Uterus (tissue), 4 donors: ENCODE results near the gene PML. TPM values are rescaled to one million over a fixed set of nuclear protein-coding genes. Genes with fewer than 3 reads are reported as not detected.

Experiments
- DNase-seq, 2 donors: peaks; one replicate each; pipeline ENCODE4 v3.0.0-alpha.2; 2019 to 2020
- H3K27ac ChIP-seq, 2 donors: fragments of 200-600 bp; sonication (generic); 1 replicate in 1 of 2; 2 replicates in 1 of 2; pipeline ENCODE4 v1.5.1; 2016 to 2018
- H3K27me3 ChIP-seq, 2 donors: fragments of 200-600 bp; sonication (generic); one replicate each; pipeline ENCODE4 v1.5.1; 2018 to 2019; ENCODE audit warnings: control low read depth in 1 of 2
- H3K36me3 ChIP-seq, 2 donors: fragments of 200-600 bp; sonication (generic); one replicate each; pipeline ENCODE4 v1.5.1; 2019; ENCODE audit warnings: control low read depth in 1 of 2
- H3K4me1 ChIP-seq, 2 donors: fragments of 200-600 bp; sonication (generic); one replicate each; pipeline ENCODE4 v1.5.1; 2018 to 2019; ENCODE audit warnings: control low read depth in 1 of 2
- H3K4me3 ChIP-seq, 2 donors: fragments of 200-600 bp; sonication (generic); 1 replicate in 1 of 2; 2 replicates in 1 of 2; pipeline ENCODE4 v1.5.1; 2018 to 2019; ENCODE audit warnings: mild to moderate bottlenecking in 1 of 2
- H3K9me3 ChIP-seq, 2 donors: fragments of 200-600 bp; sonication (generic); one replicate each; pipeline ENCODE4 v1.5.1; 2019; ENCODE audit warnings: control low read depth in 1 of 2
- POLR2A ChIP-seq, 2 donors: fragments of 450-650 bp; IDR thresholded peaks; one replicate each; pipeline ENCODE4 v1.6.1; 2016; ENCODE audit warnings: antibody characterized with exemption in 2 of 2, mild to moderate bottlenecking in 1 of 2, moderate library complexity in 1 of 2
- intact Hi-C: fragments of 100-400 bp; cut with DNase I; formaldehyde crosslinking; loops from one replicate; pipeline ENCODE4 v1.15.1; 2023; ENCODE audit warnings: low total_unique reads
- total RNA-seq, 4 donors: library from RNA; depleted of rRNA in 3 of 4; stranded (reverse); fragments of >200 nt in 3 of 4; gene quantifications; one replicate each; pipeline versions ENCODE4 v1.1.0 to v1.2.4, GENCODE V29; 2014 to 2023
- TF ChIP-seq, protein P1 (sequence below), 4 experiments: fragments of 200-600 bp in 2 of 4; fragments of 450-650 bp in 2 of 4; sonication (generic) in 2 of 4; IDR thresholded peaks; one replicate each; pipeline ENCODE4 v1.5.1; 2016 to 2019; ENCODE audit warnings: antibody characterized with exemption in 4 of 4, mild to moderate bottlenecking in 2 of 4, moderate library complexity in 1 of 4
- donor health status: DM: yes; HTN: yes; CAD: no.

The PML gene
- total RNA-seq, 4 donors from 2014 or later: 39.0 to 118 (median 78.3) TPM

DNA sequence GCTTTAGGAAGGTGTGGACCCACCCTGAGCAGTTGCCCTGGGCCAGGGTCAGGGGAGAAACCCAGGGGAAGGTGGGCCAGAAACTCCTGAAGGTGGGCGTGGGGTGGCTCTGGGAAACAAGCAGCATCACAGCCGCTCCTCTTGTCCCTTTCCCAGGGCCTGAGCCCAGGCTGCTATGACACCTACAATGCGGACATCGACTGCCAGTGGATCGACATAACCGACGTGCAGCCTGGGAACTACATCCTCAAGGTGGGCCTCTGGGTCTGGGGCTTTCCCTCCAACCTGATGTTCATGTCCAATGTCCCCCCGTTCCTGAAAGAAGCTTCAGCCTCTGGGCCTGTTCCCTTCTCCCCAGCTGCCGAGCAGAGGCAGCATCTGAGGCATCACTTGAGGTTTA is 46.9 kb upstream of the PML start:
- DNase-seq: no peak
- H3K27me3 ChIP-seq: no peaks in the 10 kb centered on the region
- H3K27ac ChIP-seq: no peak overlapping the region
- intact Hi-C loops: no loop called here
- no peak for TF ChIP-seq POLR2A (IDR thresholded peaks at IDR 0.05)
- TF ChIP-seq, protein P1, sequence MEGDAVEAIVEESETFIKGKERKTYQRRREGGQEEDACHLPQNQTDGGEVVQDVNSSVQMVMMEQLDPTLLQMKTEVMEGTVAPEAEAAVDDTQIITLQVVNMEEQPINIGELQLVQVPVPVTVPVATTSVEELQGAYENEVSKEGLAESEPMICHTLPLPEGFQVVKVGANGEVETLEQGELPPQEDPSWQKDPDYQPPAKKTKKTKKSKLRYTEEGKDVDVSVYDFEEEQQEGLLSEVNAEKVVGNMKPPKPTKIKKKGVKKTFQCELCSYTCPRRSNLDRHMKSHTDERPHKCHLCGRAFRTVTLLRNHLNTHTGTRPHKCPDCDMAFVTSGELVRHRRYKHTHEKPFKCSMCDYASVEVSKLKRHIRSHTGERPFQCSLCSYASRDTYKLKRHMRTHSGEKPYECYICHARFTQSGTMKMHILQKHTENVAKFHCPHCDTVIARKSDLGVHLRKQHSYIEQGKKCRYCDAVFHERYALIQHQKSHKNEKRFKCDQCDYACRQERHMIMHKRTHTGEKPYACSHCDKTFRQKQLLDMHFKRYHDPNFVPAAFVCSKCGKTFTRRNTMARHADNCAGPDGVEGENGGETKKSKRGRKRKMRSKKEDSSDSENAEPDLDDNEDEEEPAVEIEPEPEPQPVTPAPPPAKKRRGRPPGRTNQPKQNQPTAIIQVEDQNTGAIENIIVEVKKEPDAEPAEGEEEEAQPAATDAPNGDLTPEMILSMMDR (IDR thresholded peaks at IDR 0.05): no peak
- H3K4me3 ChIP-seq: no peak overlapping the region
- peaks cover 8 to 23% of the 10 kb centered on the region in 2 donors for H3K4me1 ChIP-seq
- H3K9me3 ChIP-seq: no peaks in the 10 kb centered on the region
- no peaks in the 10 kb centered on the region for H3K36me3 ChIP-seq

DNA sequence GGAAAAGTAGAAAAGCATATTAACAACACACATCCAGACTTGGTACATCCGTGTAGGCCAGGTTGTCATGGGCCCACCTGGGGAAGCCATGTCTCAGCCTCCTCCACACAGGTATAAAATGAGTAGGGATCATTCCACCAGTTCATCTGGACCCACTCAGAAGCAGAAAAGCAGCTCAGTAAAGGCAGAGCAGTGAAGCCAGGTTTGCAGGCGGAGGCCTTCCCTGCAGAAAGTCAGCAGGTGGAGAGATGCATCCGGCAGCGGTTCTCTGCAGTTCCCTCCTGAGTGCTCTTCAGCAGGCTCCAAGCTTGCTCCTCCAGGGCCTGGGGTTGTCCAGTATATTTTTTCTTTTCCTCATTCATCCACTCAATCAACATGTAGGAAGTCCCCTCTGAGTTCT is 46.1 kb upstream of the PML start:
- intact Hi-C loops: no loop called here
- no peaks in the 10 kb centered on the region for H3K36me3 ChIP-seq
- peaks cover 8 to 23% of the 10 kb centered on the region in 2 donors for H3K4me1 ChIP-seq
- no peak for DNase-seq
- no peaks in the 10 kb centered on the region for H3K27me3 ChIP-seq
- H3K9me3 ChIP-seq: no peaks in the 10 kb centered on the region
- no peak overlapping the region for H3K27ac ChIP-seq
- TF ChIP-seq, protein P1 (IDR thresholded peaks at IDR 0.05): no peak
- TF ChIP-seq POLR2A (IDR thresholded peaks at IDR 0.05): no peak
- no peak overlapping the region for H3K4me3 ChIP-seq

DNA sequence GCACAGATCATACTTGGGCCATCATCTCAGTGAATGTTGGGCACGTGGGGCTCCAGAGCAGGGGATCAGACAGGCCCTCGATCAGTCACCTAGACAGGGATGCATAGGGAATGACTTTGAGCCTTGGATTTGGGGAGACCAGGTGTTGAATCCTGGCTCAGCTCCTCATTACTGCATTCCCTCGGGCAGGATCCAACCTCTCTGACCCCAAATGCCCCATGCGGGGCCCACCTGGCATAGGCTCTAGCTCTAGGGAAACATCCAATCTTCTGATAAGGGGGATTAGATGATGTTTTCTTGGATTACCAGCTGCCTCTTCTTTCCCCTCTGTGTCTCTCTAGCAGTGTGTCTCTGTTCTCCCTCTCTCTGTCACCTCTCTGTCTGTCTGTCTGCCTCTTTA is 45.5 kb upstream of the PML start:
- H3K27me3 ChIP-seq: no peaks in the 10 kb centered on the region

DNA sequence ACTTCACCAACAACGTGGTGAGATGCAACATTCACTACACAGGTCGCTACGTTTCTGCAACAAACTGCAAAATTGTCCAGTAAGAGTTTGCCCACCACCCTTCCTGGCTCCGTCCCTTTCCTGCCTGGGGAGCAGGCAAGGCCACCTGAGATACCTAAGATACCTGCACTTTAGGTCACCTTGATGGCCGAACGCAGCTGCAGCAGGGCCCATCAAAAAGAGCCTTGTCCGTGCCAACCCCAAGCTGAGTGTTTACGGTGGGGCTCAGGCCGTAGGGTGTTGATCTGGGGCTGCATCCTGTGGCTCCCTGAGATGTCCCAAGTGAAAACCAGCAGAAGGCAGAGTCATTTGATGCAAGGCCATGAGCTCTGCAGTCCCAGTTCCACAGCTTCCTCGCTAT is 45.0 kb upstream of the PML start:
- H3K27ac ChIP-seq: no peak overlapping the region
- intact Hi-C loops: no loop called here
- no peak for DNase-seq
- TF ChIP-seq, protein P1 (IDR thresholded peaks at IDR 0.05): no peak
- no peak for TF ChIP-seq POLR2A (IDR thresholded peaks at IDR 0.05)
- no peaks in the 10 kb centered on the region for H3K9me3 ChIP-seq
- no peaks in the 10 kb centered on the region for H3K27me3 ChIP-seq
- no peaks in the 10 kb centered on the region for H3K36me3 ChIP-seq
- H3K4me3 ChIP-seq: no peak overlapping the region
- H3K4me1 ChIP-seq: peaks cover 8 to 18% of the 10 kb centered on the region in 2 donors

More for the DNA sequence above, 45.5 kb upstream of the PML start:
- intact Hi-C loops: no loop called here
- TF ChIP-seq, protein P1 (IDR thresholded peaks at IDR 0.05): no peak
- no peak for TF ChIP-seq POLR2A (IDR thresholded peaks at IDR 0.05)
- Histone ChIP-seq H3K4me1 (peaks cover 8 to 23% of the 10 kb centered on the region in 2 donors), H3K36me3 (no peaks in the 10 kb centered on the region), H3K4me3 (no peak overlapping the region), H3K27ac (no peak overlapping the region), H3K9me3 (no peaks in the 10 kb centered on the region)
- no peak for DNase-seq

DNA sequence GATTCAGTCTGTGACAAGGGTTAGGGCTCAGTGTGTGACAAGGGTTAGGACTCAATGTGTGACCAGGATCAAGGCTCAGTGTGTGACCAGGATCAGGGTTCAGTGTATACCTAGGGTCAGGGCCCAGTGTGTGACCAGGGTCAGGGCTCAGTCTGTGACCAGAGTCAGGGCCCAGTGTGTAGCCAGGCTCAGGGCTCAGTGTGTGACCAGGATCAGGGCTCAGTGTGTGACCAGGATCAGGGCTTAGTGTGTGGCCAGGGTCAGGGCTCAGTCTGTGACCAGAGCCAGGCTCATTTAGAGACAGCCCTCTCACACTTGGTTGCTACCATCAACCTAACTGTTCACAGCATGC is 44.1 kb upstream of the PML start:
- Histone ChIP-seq H3K4me1 (peaks cover 8 to 13% of the 10 kb centered on the region in 2 donors), H3K36me3 (no peaks in the 10 kb centered on the region), H3K27ac (peak overlapping the region; percentile 92 to 95), H3K9me3 (no peaks in the 10 kb centered on the region), H3K27me3 (no peaks in the 10 kb centered on the region), H3K4me3 (no peak overlapping the region)
- no peak for DNase-seq
- intact Hi-C loops: no loop called here
- TF ChIP-seq, protein P1 (IDR thresholded peaks at IDR 0.05): no peak
- no peak for TF ChIP-seq POLR2A (IDR thresholded peaks at IDR 0.05)
